ENCODE data around the gene ZNF254. TPM values are rescaled to one million over a fixed set of nuclear protein-coding genes. Genes with fewer than 3 reads are reported as not detected.
A peak's percentile ranks its signal among the peaks of the same experiment; 100 is the strongest.
"Not testable (repeated sequence)": the region's sequence is repeated elsewhere in the genome, so short reads cannot be mapped to it uniquely, and the experiment has no call there.

The ZNF254 gene
- total and polyA plus RNA-seq, 2 of the 4 experiments (the other 2 are of a cell fraction) = 4.4 to 8.8 TPM

DNA sequence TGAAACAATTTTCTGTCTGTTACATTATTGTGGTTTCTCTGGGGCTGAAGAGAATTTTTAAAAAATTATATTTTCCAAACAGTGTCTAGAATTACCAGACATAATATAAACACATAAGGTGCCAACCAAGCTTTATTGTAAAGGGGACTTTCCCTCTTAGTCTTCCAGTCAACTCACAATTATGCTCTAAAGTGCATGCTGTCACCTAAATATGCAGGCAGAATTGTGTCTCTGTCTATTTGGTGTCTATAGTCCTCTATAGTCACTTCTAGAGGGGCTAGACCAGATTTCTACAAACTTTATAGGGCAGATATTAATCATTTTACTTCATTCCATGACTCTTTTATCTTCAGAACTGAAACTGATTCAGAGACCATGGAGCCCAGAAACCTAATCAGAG lies 12.8 kb downstream of the ZNF254 start:
- dilution Hi-C loops (cut with HindIII; ENCODE audit: low sequenced_read_pairs, unreplicated experiment) = no loop called here
- DNase-seq (peak; percentile 51), ATAC-seq (ENCODE audit: low read depth) (peak; percentile 33)
- BruUV-seq (replicated peaks) = no TSS peak
- Histone ChIP-seq H3K9me3 (ENCODE audit: control insufficient read depth, insufficient read depth, low read length) (no peaks in the 10 kb centered on the region), H3K9ac (ENCODE audit: low read depth, low read length) (no peak overlapping the region), H3K4me3 (ENCODE audit: insufficient read depth, low read depth, low read length) (no peak overlapping the region), H3K56ac (ENCODE audit: extremely low read depth, insufficient read depth, low read length) (no peak overlapping the region), H3K4me2 (ENCODE audit: low read depth, low read length) (no peak overlapping the region; the same call in 1 of the 2 replicates), H2BK120ac (ENCODE audit: low read depth, low read length) (no peak overlapping the region), H3K27me3 (ENCODE audit: control insufficient read depth, insufficient read depth, low read length) (no peaks in the 10 kb centered on the region), H2AK5ac (ENCODE audit: low read depth, low read length) (no peak overlapping the region), H2BK15ac (ENCODE audit: low read depth, low read length) (no peak overlapping the region), H3K36me3 (ENCODE audit: control insufficient read depth, insufficient read depth, low read length) (peaks cover 12% of the 10 kb centered on the region), H4K20me1 (ENCODE audit: insufficient read depth, low read length) (peaks cover 9% of the 10 kb centered on the region), H2AFZ (replicated peaks; ENCODE audit: low read length, poor library complexity) (no peak overlapping the region), H3K18ac (ENCODE audit: low read depth, low read length) (no peak overlapping the region), H3K23ac (ENCODE audit: low read depth, low read length) (no peak overlapping the region), H3K9me1 (ENCODE audit: insufficient read depth, low read length) (no peaks in the 10 kb centered on the region; the same call in 1 of the 2 replicates), H3K14ac (replicated peaks; ENCODE audit: low read depth, low read length) (no peak overlapping the region), H3K4ac (ENCODE audit: low read depth, low read length) (no peak overlapping the region), H2AK9ac (replicated peaks; ENCODE audit: low read depth, low read length, poor library complexity) (no peak overlapping the region), H2BK5ac (ENCODE audit: low read depth, low read length, poor library complexity, severe bottlenecking) (peak overlapping the region; percentile 45), H4K91ac (ENCODE audit: insufficient read depth, low read depth, low read length) (no peak overlapping the region), H4K8ac (ENCODE audit: low read depth in 2 of 2, low read length in 2 of 2) (no peak overlapping the region), H2BK20ac (ENCODE audit: low read depth, low read length) (no peak overlapping the region), H4K5ac (ENCODE audit: low read depth, low read length) (no peak overlapping the region), H3K4me1 (ENCODE audit: control insufficient read depth, insufficient read depth, low read length) (peaks cover 7% of the 10 kb centered on the region), H3K79me1 (ENCODE audit: low read depth in 1 of 2, low read length in 2 of 2) (peaks cover 18 to 26% of the 10 kb centered on the region in 2 experiments), H3K27ac (ENCODE audit: insufficient read depth, low read length) (no peak overlapping the region)
- ChIA-PET POLR2A (ENCODE audit: unreplicated experiment) (no interaction called here), CTCF (no interaction called here)
- in situ Hi-C loops (cut with MboI; ENCODE audit: low sequenced_read_pairs) = no loop called here
- TF ChIP-seq MXI1 (IDR thresholded peaks at IDR 0.05; ENCODE audit: borderline replicate concordance, low read depth, low read length) (no peak), CHD1 (IDR thresholded peaks at IDR 0.05; ENCODE audit: low read depth, low read length) (no peak), CTCF (conservative IDR thresholded peaks at IDR 0.05; ENCODE audit: low read depth, low read length) (no peak), NFE2L2 (IDR thresholded peaks at IDR 0.05; ENCODE audit: low read depth, low read length) (no peak), POLR2A (IDR thresholded peaks at IDR 0.05; ENCODE audit: low read depth, low read length) (no peak), RAD21 (IDR thresholded peaks at IDR 0.05; ENCODE audit: low read length) (no peak)
- intact Hi-C loops (cut with micrococcal nuclease) = no loop called here

DNA sequence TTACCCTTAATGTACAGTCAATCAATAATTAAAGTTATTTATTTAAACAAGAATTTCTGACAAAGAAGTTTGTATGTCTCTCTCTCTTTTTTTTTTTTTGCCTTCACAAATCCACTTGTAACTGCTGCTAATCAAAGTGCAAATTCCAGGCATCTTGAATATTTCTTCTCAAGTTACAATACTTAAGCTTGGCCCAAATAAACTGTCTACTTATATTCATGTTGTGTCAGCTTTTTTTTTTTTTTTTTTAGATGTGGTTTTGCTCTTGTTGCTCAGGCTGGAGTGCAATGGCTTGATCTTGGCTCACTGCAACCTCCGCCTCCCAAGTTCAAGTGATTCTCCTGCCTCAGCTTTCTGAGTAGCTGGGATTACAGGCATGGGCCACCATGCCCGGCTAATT lies 13.6 kb downstream of the ZNF254 start:
- H3K4ac ChIP-seq (ENCODE audit: low read depth, low read length); H3K9ac ChIP-seq (ENCODE audit: low read depth, low read length); H2AK5ac ChIP-seq (ENCODE audit: low read depth, low read length); H3K27me3 ChIP-seq (ENCODE audit: control insufficient read depth, insufficient read depth, low read length); H2BK15ac ChIP-seq (ENCODE audit: low read depth, low read length); H2BK20ac ChIP-seq (ENCODE audit: low read depth, low read length); H3K23ac ChIP-seq (ENCODE audit: low read depth, low read length); H3K56ac ChIP-seq (ENCODE audit: extremely low read depth, insufficient read depth, low read length); H3K4me1 ChIP-seq (ENCODE audit: control insufficient read depth, insufficient read depth, low read length); H4K91ac ChIP-seq (ENCODE audit: insufficient read depth, low read depth, low read length); dilution Hi-C loops (cut with HindIII; ENCODE audit: low sequenced_read_pairs, unreplicated experiment); in situ Hi-C loops (cut with MboI; ENCODE audit: low sequenced_read_pairs); POLR2A ChIA-PET (ENCODE audit: unreplicated experiment); H3K27ac ChIP-seq (ENCODE audit: insufficient read depth, low read length); H3K14ac ChIP-seq (replicated peaks; ENCODE audit: low read depth, low read length); BruUV-seq (replicated peaks); ATAC-seq (ENCODE audit: low read depth); DNase-seq; H2BK5ac ChIP-seq (ENCODE audit: low read depth, low read length, poor library complexity, severe bottlenecking); H3K4me2 ChIP-seq (ENCODE audit: low read depth, low read length); H3K9me1 ChIP-seq (ENCODE audit: insufficient read depth, low read length); intact Hi-C loops (cut with micrococcal nuclease); H3K9me3 ChIP-seq (ENCODE audit: control insufficient read depth, insufficient read depth, low read length); H4K20me1 ChIP-seq (ENCODE audit: insufficient read depth, low read length); H4K8ac ChIP-seq (ENCODE audit: low read depth in 2 of 2, low read length in 2 of 2); H2AFZ ChIP-seq (replicated peaks; ENCODE audit: low read length, poor library complexity); H2AK9ac ChIP-seq (replicated peaks; ENCODE audit: low read depth, low read length, poor library complexity); H3K4me3 ChIP-seq (ENCODE audit: insufficient read depth, low read depth, low read length); H3K18ac ChIP-seq (ENCODE audit: low read depth, low read length); H2BK120ac ChIP-seq (ENCODE audit: low read depth, low read length); H4K5ac ChIP-seq (ENCODE audit: low read depth, low read length): not testable (repeated sequence)
- CTCF ChIA-PET = interaction anchor here (0.6 kb wide), 1 partner anchor 1041 kb away, joined by 3 read pairs; no protein-coding TSS in a partner anchor
- Histone ChIP-seq H3K36me3 (ENCODE audit: control insufficient read depth, insufficient read depth, low read length) (peaks cover 12% of the 10 kb centered on the region), H3K79me1 (ENCODE audit: low read depth in 1 of 2, low read length in 2 of 2) (peaks cover 18 to 26% of the 10 kb centered on the region in 2 experiments)
- no CpG with 5 or more reads among the region's 2 CpGs for WGBS, 2 experiments (ENCODE audit: extremely low coverage in 2 of 2, insufficient read length in 1 of 2)

Measured in IMR-90 (cell line).